ENCODE measurements around the gene KANTR. TPM values are rescaled to one million over a fixed set of nuclear protein-coding genes. Genes with fewer than 3 reads are reported as not detected.

Gene KANTR
- total RNA-seq, 1 experiment from 2014 or later, result 6.8 TPM

- no TSS peak for BruUV-seq (replicated peaks)
- Histone ChIP-seq H3K4me3 (ENCODE audit: low read depth in 2 of 2, low read length in 2 of 2) (no peak overlapping the region), H3K27ac (ENCODE audit: low read length) (no peak overlapping the region), H3K4me1 (ENCODE audit: control insufficient read depth, insufficient read depth, low read length) (no peaks in the 10 kb centered on the region), H3K9me3 (ENCODE audit: control insufficient read depth, insufficient read depth, low read depth, low read length) (0 out of 2 replicates have a peak, but pooled peaks cover 3% of the 10 kb centered on the region), H3K27me3 (ENCODE audit: control insufficient read depth, insufficient read depth, low read length) (no peaks in the 10 kb centered on the region), H3K36me3 (ENCODE audit: control insufficient read depth, insufficient read depth, low read length) (no peaks in the 10 kb centered on the region)
- in situ Hi-C loops (cut with HindIII; ENCODE audit: low pct_unique_long_range_greater_than_20kb, low sequenced_read_pairs), result no loop called here
- ATAC-seq (no peak), DNase-seq (ENCODE audit: low read depth, low spot score) (no peak)
- ChIA-PET POLR2A (no interaction called here), CTCF (no interaction called here)
- intact Hi-C loops (cut with micrococcal nuclease; ENCODE audit: unreplicated experiment), result no loop called here
- TF ChIP-seq, protein P1, sequence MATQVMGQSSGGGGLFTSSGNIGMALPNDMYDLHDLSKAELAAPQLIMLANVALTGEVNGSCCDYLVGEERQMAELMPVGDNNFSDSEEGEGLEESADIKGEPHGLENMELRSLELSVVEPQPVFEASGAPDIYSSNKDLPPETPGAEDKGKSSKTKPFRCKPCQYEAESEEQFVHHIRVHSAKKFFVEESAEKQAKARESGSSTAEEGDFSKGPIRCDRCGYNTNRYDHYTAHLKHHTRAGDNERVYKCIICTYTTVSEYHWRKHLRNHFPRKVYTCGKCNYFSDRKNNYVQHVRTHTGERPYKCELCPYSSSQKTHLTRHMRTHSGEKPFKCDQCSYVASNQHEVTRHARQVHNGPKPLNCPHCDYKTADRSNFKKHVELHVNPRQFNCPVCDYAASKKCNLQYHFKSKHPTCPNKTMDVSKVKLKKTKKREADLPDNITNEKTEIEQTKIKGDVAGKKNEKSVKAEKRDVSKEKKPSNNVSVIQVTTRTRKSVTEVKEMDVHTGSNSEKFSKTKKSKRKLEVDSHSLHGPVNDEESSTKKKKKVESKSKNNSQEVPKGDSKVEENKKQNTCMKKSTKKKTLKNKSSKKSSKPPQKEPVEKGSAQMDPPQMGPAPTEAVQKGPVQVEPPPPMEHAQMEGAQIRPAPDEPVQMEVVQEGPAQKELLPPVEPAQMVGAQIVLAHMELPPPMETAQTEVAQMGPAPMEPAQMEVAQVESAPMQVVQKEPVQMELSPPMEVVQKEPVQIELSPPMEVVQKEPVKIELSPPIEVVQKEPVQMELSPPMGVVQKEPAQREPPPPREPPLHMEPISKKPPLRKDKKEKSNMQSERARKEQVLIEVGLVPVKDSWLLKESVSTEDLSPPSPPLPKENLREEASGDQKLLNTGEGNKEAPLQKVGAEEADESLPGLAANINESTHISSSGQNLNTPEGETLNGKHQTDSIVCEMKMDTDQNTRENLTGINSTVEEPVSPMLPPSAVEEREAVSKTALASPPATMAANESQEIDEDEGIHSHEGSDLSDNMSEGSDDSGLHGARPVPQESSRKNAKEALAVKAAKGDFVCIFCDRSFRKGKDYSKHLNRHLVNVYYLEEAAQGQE (IDR thresholded peaks at IDR 0.05; ENCODE audit: insufficient read depth in 1 of 2, low read depth in 2 of 2, low read length in 1 of 2), result no peak
- TF ChIP-seq CTCF (IDR thresholded peaks at IDR 0.05) (no peak), SIN3A (IDR thresholded peaks at IDR 0.05; ENCODE audit: borderline replicate concordance, insufficient read depth, low read depth, low read length) (no peak)
These were observed 59.6 kb downstream of the KANTR start for GRCh38 chrX:53153581-53153980.

GRCh38 chrX:53155512-53156206, 61.7 kb downstream of the KANTR start:
- Histone ChIP-seq H3K27ac (ENCODE audit: low read length) (no peak overlapping the region), H3K27me3 (ENCODE audit: control insufficient read depth, insufficient read depth, low read length) (no peaks in the 10 kb centered on the region), H3K9me3 (ENCODE audit: control insufficient read depth, insufficient read depth, low read depth, low read length) (0 out of 2 replicates have a peak, but pooled peaks cover 3% of the 10 kb centered on the region), H3K4me3 (ENCODE audit: low read depth in 2 of 2, low read length in 2 of 2) (no peak overlapping the region), H3K4me1 (ENCODE audit: control insufficient read depth, insufficient read depth, low read length) (no peaks in the 10 kb centered on the region), H3K36me3 (ENCODE audit: control insufficient read depth, insufficient read depth, low read length) (no peaks in the 10 kb centered on the region)
- no peak for ATAC-seq
- no TSS peak for BruUV-seq (replicated peaks)
- in situ Hi-C loops (cut with HindIII; ENCODE audit: low pct_unique_long_range_greater_than_20kb, low sequenced_read_pairs), result no loop called here
- intact Hi-C loops (cut with micrococcal nuclease; ENCODE audit: unreplicated experiment), result no loop called here
- no peak for DNase-seq (ENCODE audit: low read depth, low spot score)
- ChIA-PET CTCF (no interaction called here), POLR2A (no interaction called here)
- no peak for TF ChIP-seq TCF7L2 (IDR thresholded peaks at IDR 0.05; ENCODE audit: low read depth, low read length)
- TF ChIP-seq, protein P1 (IDR thresholded peaks at IDR 0.05; ENCODE audit: insufficient read depth in 1 of 2, low read depth in 2 of 2, low read length in 1 of 2), result no peak
- TF ChIP-seq CTCF (IDR thresholded peaks at IDR 0.05), result no peak
- TF ChIP-seq SIN3A (IDR thresholded peaks at IDR 0.05; ENCODE audit: borderline replicate concordance, insufficient read depth, low read depth, low read length), result no peak
- TF ChIP-seq POLR2AphosphoS5 (IDR thresholded peaks at IDR 0.05; ENCODE audit: low read depth, low read length), result no peak
